Sigmoid colon (tissue), 4 donors: ENCODE measurements around the gene DLG1.
"Not testable (repeated sequence)": the region's sequence is repeated elsewhere in the genome, so short reads cannot be mapped to it uniquely, and the experiment has no call there.

Source experiments
- EP300 ChIP-seq, 4 donors: sonication (generic); formaldehyde crosslinking; IDR thresholded peaks; one replicate each; pipeline ENCODE4 v1.6.1; 2017; ENCODE audit warnings: antibody characterized with exemption in 4 of 4
- POLR2A ChIP-seq, 2 donors: fragments of 450-650 bp; IDR thresholded peaks; one replicate each; pipeline ENCODE4 v1.6.1; 2016; ENCODE audit warnings: antibody characterized with exemption in 2 of 2, mild to moderate bottlenecking in 2 of 2, moderate library complexity in 2 of 2
- POLR2AphosphoS5 ChIP-seq, 4 donors: sonication (generic); formaldehyde crosslinking; IDR thresholded peaks; one replicate each; pipeline ENCODE4 v1.6.1; 2017; ENCODE audit warnings: antibody characterized with exemption in 4 of 4
- TF ChIP-seq, protein P1 (sequence below), 4 experiments: fragments of 450-650 bp in 3 of 4; fragments of 200-600 bp in 1 of 4; IDR thresholded peaks; one replicate each; pipeline ENCODE4 v1.5.1; 2016 to 2019; ENCODE audit warnings: antibody characterized with exemption in 4 of 4, mild to moderate bottlenecking in 3 of 4, moderate library complexity in 2 of 4

DNA sequence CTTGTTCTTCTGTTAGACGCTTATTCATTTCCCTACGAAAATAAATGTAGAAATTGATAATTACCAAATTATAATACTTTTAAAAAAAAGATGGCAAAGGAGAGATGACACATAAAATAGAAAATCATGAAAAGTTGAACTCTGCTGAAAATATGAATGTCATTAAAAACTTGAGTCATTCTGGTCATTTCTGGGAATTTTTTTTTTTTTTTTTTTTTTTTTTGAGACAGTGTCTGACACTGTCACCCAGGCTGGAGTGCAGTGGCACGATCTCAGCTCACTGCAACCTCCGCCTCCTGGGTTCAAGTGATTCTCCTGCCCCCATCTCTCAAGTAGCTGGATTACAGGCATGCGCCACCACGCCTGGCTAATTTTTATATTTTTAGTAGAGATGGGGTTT is 246.8 kb downstream of the DLG1 start:
- TF ChIP-seq POLR2A, POLR2AphosphoS5, EP300 (IDR thresholded peaks at IDR 0.05): not testable (repeated sequence)
- TF ChIP-seq, protein P1, sequence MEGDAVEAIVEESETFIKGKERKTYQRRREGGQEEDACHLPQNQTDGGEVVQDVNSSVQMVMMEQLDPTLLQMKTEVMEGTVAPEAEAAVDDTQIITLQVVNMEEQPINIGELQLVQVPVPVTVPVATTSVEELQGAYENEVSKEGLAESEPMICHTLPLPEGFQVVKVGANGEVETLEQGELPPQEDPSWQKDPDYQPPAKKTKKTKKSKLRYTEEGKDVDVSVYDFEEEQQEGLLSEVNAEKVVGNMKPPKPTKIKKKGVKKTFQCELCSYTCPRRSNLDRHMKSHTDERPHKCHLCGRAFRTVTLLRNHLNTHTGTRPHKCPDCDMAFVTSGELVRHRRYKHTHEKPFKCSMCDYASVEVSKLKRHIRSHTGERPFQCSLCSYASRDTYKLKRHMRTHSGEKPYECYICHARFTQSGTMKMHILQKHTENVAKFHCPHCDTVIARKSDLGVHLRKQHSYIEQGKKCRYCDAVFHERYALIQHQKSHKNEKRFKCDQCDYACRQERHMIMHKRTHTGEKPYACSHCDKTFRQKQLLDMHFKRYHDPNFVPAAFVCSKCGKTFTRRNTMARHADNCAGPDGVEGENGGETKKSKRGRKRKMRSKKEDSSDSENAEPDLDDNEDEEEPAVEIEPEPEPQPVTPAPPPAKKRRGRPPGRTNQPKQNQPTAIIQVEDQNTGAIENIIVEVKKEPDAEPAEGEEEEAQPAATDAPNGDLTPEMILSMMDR (IDR thresholded peaks at IDR 0.05): not testable (repeated sequence)
